SIG-M5 treated with dmso at 0.1 percent for 504 hours (cell line): ENCODE measurements around the gene FANCE.

ENCODE experiments used
- DNase-seq: peaks from one replicate; lab custom pipeline; 2025; ENCODE audit not compliant: unreplicated experiment; lab: John Stamatoyannopoulos, UW

The FANCE gene

DNA sequence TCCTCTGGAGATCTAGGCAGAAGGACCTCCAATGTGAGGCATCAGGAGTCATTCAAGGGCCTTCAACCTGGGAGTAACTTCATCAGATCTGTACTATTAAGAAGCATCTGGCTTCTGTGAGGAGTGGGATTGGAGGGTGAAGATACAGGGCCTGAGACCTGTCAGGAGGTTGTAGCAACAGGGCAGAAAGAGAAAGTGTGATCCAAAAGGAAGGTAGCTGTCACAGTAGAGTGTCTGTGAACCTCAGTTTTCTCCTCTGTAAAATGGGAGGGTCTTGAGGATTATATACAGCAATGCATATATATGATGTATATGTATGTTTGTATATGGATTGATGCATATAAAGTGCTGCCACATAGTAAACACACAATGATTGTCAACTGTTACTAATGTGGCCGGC lies 13.5 kb downstream of the FANCE start:
- DNase-seq, result no peak

DNA sequence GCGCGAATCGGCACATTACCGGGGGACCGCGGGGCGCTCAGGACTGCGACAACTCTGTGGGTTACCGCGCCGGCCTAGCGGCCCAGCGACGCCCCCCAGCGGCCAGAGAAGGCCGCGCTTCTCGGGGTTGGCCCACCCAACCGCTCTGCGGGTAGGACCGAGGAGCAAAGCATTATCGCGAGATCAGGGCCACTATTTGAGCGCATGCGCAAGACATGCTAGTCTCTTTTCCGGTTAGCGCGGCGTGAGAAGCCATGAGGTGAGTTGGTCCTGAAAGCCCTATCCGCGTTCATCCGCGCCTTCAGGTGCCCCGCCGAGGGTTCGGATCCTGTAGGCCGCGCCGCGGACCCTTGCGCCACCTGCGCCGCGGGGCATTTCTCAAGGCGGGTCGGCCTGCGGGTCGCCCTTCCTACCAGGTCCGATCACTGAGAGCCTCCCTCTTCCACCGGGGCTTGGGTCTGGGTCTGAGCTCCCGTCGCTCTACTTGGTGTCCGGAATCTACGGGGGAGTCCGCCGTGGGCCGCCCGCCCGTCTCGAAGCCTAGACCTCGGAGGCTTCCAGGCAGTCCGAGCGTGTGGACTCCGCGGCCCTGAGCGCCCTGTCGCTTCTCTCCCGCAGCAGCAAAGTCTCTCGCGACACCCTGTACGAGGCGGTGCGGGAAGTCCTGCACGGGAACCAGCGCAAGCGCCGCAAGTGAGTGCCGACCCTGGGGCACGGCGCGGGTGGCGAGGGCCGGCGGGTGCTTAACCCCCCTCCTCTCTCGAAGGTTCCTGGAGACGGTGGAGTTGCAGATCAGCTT lies 16.2 kb downstream of the FANCE start, which contains the start of gene RPL10A:
Gene RPL10A (plus strand): TSS at position 221 of the 799 bp plus-strand sequence. CDS start 34 bp downstream, at position 255.
- peak; percentile 90 for DNase-seq

DNA sequence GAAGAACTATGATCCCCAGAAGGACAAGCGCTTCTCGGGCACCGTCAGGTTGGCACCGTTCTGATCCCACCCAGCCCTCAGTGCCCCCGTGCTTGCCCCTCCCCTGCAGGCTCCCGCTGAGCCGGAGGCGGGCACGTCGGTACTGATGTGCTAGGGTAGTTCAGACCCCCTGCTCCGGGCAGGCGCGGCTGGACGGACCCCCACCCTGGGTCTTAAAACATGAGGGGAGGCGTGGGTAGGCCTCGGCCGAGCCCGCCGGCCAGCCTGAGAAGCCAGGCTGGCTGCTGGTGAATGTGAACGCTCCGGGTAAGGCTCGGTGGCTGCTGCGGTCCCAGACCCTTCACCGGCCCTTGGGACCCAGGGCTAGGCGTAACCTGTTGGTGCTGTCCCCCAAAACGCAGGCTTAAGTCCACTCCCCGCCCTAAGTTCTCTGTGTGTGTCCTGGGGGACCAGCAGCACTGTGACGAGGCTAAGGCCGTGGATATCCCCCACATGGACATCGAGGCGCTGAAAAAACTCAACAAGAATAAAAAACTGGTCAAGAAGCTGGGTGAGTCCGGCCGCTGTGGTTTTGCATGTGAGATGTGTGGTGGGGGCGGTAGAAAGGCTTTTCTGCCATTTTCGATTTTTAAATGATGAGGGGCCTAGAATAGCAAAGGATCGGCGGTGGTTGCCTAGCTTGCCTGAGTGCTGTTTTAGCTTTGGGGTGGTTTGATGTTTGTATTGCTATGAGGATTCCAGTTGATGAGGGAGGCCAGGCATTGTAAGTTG lies 17.0 kb downstream of the FANCE start:
- DNase-seq, result no peak

DNA sequence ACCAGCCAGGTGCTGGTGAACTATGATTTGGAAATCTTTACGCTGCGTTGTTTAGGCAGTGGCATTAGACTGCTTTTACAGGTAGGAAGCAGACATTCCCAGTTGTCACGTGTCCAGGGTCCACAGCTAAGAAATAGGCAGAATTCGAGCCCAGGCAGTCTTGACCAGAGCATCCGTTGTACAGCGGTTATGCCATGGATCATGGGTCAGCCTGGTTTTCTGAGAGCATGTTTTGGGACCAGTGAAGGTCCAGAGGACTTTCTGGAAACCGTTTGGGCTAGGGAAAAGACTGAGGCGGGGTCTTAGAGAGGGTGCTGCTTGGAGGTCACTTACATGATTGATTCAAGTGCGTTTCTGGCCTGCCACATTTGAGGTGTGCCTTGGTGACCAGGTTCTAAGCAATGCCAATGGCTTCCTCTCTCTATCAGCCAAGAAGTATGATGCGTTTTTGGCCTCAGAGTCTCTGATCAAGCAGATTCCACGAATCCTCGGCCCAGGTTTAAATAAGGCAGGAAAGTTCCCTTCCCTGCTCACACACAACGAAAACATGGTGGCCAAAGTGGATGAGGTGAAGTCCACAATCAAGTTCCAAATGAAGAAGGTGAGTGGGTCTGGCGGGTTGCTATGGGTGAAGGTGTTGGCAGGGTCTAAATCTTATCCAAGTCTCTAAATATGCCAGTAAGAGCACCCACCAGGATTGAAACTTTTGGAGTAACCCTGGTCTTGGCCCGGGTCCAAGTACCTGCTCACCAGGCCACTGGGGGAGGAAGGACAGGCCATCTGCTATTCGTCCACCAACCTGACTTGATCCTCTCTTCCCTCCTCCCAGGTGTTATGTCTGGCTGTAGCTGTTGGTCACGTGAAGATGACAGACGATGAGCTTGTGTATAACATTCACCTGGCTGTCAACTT lies 17.9 kb downstream of the FANCE start:
- DNase-seq, result no peak

DNA sequence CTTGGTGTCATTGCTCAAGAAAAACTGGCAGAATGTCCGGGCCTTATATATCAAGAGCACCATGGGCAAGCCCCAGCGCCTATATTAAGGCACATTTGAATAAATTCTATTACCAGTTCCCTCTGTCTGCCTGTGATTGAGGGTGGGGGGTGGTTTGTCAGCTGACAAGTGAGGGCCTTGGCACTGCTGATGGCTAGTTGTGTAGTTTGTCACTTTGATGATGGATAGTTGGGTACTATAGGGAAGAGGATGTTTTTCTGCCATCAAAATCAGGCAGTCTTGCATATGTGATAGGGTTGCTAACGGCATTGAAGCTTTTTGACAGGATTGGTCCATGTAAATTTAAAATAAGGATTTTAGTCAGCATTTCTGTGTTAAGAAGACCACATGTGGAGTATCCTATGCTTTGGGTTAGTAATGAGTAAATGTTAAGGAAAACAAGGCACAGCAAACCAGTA lies 18.6 kb downstream of the FANCE start:
- DNase-seq, result no peak

DNA sequence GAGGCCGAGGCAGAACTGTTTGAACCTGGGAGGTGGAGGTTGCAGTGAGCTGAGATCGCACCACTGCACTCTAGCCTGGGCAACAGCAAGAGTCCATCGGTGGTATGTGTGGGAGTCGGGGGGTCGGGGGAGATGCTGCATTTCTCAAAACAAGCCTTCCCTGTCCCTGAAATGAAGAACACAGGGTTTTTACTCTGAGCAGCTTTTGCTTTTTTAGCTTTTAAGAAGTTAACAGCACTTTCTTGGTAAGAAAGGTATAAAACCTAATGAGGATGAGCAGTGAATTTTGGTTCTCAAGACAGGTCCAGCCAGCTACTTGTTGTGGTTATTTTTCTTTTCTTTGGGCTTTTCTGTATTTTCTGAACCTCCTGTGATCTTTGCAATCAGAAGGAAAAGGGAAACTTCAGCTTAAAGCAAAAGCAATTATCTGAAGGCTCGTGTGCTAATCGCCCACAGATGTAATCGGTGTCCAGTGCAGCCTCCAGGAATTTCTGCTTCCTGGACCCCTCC lies 19.8 kb downstream of the FANCE start:
- no peak for DNase-seq

DNA sequence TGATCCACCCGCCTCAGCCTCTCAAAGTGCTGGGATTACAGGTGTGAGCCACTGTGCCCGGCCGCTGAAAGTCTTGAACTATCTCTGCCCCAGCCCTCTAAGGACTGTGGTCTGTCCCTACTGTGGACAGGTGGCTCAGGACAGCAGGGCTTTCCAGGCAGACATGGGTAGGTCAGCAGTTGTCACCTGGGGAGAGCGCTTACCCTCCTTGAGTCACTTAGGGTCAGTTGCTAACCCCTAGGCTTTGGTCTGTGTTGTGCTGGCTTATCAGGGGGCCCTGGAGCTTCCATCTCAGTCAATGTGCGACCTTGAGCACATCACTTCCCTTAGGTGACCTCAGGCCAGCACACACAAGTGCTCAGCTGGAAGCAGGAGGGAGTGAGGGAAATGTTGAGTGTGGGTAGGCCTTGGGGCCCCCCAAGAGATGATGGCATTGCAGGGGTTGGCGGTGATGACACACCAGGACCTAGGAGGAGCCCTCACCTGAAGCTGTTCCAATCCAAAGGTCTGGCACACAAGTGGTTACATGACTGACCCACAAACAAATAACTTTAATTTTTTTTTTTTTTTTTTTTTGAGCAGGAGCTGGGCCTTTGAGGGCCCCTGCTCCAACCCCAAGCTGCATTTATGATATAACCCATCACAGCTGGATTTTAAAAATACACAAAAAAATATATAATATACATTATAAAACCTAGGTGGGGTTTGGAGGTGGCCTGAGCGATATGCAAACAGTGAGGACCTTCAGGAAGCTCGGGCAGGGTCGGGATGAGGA lies 21.1 kb downstream of the FANCE start:
- no peak for DNase-seq

DNA sequence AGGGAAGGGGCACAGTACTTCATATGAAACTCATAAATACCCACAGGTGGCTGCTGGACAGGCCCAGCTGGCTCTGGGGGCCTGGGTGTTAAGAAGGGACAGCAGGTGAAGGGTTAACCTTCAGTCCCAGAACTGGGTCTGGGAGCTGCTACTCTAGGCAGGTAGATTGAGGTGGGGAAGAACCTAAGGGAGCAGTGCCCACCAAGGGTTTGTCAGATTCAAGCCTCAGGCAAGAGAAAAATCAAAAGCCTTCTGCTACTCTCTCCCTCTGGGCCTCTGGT lies 21.7 kb downstream of the FANCE start:
- DNase-seq, result no peak

DNA sequence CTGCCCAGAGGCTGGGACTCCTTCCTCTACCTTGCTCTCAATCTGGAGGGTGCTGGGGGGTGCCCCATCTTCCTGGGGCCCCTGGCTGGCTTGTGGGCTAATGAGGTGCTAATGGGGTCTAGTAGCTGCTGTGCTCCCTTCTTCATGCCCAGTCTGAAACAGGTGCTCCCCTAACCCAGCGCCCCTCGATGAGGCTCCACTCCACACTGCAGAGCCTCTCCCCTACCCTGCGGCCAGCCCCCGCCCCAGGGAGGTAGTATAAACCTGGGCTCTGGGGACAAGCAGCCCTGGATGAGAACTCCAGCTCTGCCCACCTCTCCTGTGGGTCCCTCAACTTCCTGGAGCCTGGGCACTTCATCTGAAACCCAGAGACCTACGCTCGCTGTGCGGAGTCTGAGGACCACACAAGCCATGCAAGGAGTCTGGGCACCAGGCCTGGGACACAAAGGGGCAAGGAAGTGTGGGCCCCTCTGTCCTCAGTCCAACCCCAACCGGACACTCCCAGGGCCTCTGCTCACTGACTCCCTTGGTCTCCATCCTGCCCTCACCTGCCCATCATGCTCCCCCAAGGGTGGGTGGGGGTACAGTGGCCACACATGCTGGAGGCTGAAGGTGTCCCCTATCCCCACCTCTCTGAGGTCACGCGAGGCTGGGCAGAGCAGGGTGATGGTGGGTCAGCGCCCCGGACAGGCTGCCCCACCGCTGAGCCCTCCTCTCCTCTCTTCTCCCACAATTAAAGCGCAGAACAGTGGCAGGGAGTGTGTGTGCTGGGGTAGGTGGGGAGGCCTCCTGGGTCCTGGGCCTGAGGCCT lies 22.2 kb downstream of the FANCE start:
- peak; percentile 24 for DNase-seq

DNA sequence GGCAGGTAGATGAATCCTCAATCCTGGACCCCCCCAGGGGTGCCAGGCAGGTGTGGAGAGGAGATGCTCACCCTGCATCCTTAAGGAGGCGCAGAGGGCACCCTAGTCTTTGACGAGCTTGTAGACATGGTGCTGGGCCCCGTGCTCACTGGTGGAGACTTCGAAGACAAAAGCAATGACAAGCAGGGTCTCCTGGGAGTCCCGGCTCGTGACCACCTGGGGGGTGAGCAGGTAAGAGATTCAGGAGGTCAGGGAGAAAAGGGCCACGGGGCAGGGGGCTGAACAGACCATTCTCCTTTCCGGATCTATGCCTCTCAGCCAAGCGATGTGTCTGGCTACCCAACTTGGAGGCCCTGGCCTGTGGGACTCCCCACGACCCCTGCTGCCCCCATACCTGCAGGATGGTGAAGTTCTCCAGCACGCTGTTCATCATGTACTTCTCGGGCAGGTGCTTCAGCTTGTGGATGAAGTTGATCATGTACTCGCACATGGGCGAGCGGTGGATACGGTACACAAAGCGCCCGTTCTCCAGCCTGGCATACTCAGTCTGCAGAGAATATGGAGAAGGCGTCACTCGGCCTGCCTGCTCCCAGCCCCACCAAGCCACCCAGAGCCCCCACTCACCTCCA lies 22.9 kb downstream of the FANCE start:
- DNase-seq, result no peak

DNA sequence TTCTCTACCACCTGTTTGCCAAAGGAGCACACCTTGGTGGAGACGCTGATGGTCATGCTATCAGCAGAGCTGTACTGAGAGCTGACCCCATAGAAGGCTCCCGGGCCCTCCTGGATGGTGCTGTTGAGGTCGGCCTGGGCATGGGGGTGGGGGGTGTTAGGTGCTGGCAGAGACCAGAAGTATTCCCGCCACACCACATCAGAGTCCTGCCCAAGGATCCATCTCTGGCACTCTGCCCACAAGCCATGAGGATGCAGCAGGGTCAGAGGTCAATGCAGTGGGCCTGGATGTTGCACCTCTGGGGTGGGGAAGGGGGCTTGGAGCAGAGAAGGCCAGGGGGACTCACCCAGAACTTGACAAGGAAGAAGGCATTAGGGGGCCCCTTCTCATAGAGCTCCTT lies 23.4 kb downstream of the FANCE start:
- no peak for DNase-seq

DNA sequence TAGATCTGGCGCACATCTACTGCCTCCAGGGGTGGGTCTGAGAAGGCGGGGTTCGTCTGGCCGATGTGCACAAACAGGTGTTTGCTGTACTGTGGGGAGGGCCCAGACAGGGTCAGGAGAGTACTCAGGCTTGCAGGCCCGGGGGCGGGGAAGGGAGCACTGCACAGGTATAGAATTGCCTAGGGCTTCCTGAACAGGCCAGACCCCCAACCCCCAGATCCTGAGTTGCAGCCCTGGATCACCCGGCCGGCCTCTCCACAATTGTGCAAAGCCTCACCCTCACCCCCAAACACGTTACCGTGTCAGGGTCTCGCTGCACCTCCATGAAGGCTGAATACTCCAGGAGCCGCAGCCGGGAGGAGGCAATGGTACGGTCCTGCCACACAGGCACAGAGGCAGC lies 23.9 kb downstream of the FANCE start:
- DNase-seq, result no peak

DNA sequence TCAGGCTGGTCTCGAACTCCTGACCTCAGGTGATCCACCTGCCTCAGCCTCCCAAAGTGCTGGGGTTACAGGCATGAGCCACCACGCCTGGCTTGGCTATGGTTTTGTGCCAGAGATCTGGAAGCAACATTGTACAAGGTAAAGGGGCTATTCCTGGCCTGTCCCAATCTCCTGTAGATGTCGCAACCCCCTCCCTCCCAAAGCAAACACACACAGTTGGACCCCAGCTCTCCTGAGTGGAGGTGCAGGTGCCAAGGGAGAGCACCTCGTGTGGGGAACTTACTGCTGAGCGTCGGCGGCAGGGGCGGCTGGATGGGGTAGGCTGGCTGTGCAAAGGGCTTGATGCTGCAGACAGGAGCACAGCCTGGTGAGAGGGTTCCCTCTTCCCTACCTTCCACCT lies 24.9 kb downstream of the FANCE start:
- DNase-seq, result no peak

DNA sequence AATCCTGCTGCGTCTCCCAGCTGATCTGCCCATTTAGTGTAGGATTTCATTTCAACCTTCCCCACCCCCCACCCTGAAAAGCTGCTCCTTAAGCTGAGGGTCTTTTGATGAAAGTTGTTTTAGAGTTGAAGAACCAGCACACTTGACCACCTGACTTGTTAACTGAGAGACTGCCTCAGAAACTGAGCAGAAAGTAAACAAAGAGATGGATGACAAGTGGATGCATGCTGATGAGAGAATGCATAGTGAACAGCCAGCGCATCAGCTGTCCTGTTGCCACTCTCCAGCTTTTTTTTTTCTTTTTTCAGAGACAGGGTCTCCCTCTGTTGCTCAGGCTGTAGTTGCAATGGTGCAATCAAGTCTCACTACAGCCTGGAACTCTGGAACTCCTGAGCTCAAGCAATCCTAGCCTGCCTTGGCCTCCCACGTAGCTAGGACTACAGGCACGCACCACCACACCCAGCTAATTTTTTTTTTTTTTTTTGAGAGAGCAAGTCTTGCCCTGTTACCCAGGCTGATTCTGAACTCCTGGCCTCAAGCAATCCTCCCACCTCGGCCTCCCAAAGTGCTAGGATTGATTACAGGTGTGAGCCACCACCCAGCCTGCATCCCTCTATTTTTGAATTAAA lies 25.5 kb downstream of the FANCE start:
- no peak for DNase-seq

DNA sequence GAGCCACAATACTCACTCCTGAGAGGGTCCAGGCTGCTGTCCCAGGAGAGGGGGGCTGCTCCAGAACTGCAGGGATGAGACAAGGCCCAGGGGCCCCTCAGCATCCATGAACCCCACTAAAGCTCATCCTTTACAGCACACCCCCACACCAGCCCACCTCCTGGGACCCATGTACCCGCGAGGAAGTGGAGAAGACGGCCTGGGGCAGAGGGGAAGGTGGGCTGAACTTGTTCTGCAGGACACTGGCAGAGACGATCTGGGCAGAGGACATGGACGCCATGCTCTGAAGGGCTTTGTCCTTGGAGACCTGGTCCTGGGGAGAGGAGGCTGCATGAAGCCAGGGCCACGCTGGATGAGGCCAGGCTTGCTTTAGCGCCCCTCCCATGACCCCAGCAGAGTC lies 26.1 kb downstream of the FANCE start:
- DNase-seq, result no peak

DNA sequence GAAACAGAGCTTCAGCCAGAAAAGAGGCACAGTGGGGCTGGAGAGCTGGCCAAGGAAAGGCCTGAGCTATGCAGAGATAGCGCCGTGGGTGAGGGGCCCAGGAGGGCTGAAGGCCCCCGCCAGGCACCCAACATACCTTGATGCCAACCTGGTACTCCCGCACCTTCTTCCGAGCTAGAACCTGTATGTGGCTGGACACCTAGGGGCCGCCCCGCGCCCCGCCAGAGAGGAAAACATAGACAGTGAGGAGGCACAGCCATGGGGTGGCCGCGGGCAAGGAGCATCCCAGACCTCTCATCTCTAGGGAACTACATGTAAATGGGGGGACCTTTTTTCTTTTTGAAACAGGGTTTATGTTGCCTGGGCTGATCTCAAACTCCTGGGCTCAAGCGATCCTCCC lies 28.0 kb downstream of the FANCE start:
- DNase-seq, result no peak

DNA sequence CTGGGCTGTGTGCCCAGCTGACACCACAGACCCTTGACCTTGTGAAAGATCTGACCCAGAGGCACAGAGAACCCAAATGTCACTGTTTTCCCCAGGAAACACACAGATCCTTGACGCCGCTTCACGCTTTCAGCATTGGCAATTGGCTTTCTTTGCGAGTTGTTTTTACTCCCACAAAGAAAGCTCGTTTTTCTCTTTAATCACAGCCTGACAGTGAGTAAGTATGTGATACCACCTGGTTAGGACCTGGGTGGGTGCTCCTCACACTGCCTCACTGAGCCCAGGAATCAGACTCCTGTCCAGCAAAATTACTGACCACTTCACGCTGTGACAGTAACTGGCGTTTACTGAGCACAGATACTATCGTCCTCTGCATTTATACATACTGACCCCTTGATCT lies 29.1 kb downstream of the FANCE start:
- no peak for DNase-seq

DNA sequence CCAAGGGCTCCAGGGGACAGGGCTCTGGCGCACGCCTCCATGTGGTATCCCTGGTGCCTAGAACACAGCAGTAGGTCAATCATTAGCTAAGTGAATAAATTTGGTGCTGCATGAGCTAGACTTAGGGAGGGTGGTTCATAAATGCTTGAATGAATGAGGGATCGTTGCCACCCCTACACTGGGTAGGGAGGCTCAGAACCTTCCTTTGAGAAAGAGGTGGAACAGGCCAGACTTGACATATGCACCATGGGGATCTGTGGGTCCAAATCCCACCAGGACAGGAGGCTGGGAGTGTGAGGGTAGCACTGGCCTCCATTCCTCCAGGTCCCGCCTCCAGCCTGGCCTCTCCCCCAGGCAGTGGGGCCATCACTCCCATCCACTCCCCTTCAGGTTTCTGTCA lies 30.9 kb downstream of the FANCE start:
- no peak for DNase-seq

DNA sequence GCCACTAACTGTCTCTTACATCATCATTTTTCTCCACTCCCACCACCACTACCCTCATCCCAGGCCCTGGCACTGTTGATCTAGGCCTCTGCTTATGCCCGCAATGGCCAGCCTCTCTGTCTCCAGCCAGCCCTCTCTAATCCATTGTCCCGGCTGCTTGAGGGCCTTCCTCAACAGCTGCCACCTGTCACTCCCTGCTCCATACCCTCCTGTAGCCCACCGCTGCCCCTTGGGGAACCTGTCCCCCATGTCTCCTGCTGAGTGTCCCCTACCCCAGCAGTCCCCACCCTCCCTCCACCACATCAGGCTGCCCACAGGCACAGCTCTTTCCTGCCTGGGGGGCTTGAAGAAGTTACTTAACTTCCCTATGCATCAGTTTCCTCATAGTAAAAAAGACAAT lies 31.4 kb downstream of the FANCE start:
- no peak for DNase-seq
